ENCODE results near the gene SMYD3. TPM values are rescaled to one million over a fixed set of nuclear protein-coding genes. Genes with fewer than 3 reads are reported as not detected.
A peak's percentile ranks its signal among the peaks of the same experiment; 100 is the strongest.

The SMYD3 gene
- polyA plus RNA-seq, 1 donor from 2014 or later, result 48.6 TPM

DNA sequence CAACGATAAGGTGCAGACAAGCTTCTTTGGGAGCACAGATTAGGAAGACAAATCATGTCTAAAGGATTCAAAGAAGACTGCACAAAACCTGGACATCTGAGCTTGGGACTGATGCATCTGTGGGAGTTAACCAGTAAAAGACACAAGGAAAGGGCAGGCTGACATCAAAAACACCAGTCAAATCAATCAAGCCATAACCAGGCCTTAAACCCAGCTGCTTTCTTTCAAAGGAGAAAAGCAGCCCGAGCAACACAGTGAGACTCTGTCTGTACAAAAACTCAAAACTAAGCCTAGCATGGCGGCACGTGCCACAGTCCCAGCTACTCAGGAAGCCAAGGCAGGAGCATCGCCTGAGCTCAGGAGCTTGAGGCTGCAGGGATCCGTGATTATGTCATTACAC is 411.6 kb downstream of the SMYD3 start:
- H3K27ac ChIP-seq (ENCODE audit: low read length), result peak overlapping the region; percentile 57
- no peaks in the 10 kb centered on the region for H3K9me2 ChIP-seq (ENCODE audit: insufficient read depth, low read length)
- H3K9ac ChIP-seq (ENCODE audit: low read length), result no peak overlapping the region
- H3K27me3 ChIP-seq (ENCODE audit: insufficient read depth, low read depth, low read length), result no peaks in the 10 kb centered on the region
- no peaks in the 10 kb centered on the region for H3K36me3 ChIP-seq (ENCODE audit: insufficient read depth, low read length)
- H3K79me2 ChIP-seq (replicated peaks; ENCODE audit: insufficient read depth, low read length), result no peaks in the 10 kb centered on the region
- TF ChIP-seq, protein P1, sequence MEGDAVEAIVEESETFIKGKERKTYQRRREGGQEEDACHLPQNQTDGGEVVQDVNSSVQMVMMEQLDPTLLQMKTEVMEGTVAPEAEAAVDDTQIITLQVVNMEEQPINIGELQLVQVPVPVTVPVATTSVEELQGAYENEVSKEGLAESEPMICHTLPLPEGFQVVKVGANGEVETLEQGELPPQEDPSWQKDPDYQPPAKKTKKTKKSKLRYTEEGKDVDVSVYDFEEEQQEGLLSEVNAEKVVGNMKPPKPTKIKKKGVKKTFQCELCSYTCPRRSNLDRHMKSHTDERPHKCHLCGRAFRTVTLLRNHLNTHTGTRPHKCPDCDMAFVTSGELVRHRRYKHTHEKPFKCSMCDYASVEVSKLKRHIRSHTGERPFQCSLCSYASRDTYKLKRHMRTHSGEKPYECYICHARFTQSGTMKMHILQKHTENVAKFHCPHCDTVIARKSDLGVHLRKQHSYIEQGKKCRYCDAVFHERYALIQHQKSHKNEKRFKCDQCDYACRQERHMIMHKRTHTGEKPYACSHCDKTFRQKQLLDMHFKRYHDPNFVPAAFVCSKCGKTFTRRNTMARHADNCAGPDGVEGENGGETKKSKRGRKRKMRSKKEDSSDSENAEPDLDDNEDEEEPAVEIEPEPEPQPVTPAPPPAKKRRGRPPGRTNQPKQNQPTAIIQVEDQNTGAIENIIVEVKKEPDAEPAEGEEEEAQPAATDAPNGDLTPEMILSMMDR (IDR thresholded peaks at IDR 0.05; ENCODE audit: poor library complexity, severe bottlenecking), result no peak
- TF ChIP-seq SMC3 (conservative IDR thresholded peaks at IDR 0.05; ENCODE audit: poor library complexity), result no peak
- TF ChIP-seq, protein P2, sequence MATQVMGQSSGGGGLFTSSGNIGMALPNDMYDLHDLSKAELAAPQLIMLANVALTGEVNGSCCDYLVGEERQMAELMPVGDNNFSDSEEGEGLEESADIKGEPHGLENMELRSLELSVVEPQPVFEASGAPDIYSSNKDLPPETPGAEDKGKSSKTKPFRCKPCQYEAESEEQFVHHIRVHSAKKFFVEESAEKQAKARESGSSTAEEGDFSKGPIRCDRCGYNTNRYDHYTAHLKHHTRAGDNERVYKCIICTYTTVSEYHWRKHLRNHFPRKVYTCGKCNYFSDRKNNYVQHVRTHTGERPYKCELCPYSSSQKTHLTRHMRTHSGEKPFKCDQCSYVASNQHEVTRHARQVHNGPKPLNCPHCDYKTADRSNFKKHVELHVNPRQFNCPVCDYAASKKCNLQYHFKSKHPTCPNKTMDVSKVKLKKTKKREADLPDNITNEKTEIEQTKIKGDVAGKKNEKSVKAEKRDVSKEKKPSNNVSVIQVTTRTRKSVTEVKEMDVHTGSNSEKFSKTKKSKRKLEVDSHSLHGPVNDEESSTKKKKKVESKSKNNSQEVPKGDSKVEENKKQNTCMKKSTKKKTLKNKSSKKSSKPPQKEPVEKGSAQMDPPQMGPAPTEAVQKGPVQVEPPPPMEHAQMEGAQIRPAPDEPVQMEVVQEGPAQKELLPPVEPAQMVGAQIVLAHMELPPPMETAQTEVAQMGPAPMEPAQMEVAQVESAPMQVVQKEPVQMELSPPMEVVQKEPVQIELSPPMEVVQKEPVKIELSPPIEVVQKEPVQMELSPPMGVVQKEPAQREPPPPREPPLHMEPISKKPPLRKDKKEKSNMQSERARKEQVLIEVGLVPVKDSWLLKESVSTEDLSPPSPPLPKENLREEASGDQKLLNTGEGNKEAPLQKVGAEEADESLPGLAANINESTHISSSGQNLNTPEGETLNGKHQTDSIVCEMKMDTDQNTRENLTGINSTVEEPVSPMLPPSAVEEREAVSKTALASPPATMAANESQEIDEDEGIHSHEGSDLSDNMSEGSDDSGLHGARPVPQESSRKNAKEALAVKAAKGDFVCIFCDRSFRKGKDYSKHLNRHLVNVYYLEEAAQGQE (IDR thresholded peaks at IDR 0.05; ENCODE audit: borderline replicate concordance), result no peak
- TF ChIP-seq EP300 (conservative IDR thresholded peaks at IDR 0.05; ENCODE audit: poor library complexity, severe bottlenecking), result no peak
- TF ChIP-seq POLR2AphosphoS5 (IDR thresholded peaks at IDR 0.05), result no peak
- no peak for TF ChIP-seq EZH2 (IDR thresholded peaks at IDR 0.05; ENCODE audit: borderline replicate concordance, insufficient read depth, low read length, poor library complexity, severe bottlenecking)
- TF ChIP-seq RAD21 (conservative IDR thresholded peaks at IDR 0.05), result no peak
- TF ChIP-seq TAF1 (IDR thresholded peaks at IDR 0.05; ENCODE audit: low read depth), result no peak
- TF ChIP-seq MXI1 (conservative IDR thresholded peaks at IDR 0.05; ENCODE audit: poor library complexity, severe bottlenecking), result no peak
- no peaks in the 10 kb centered on the region for H3F3A ChIP-seq (ENCODE audit: insufficient read depth, low read length, poor library complexity, severe bottlenecking)
- no peaks in the 10 kb centered on the region for H3K9me3 ChIP-seq (ENCODE audit: low read length)
- no peak overlapping the region for H2AFZ ChIP-seq (ENCODE audit: low read depth, low read length)
- no peaks in the 10 kb centered on the region for H4K20me1 ChIP-seq (ENCODE audit: insufficient read depth)
- H3K4me2 ChIP-seq (ENCODE audit: low read length), result no peak overlapping the region
- no peak overlapping the region for H3K4me3 ChIP-seq (ENCODE audit: low read length)

DNA sequence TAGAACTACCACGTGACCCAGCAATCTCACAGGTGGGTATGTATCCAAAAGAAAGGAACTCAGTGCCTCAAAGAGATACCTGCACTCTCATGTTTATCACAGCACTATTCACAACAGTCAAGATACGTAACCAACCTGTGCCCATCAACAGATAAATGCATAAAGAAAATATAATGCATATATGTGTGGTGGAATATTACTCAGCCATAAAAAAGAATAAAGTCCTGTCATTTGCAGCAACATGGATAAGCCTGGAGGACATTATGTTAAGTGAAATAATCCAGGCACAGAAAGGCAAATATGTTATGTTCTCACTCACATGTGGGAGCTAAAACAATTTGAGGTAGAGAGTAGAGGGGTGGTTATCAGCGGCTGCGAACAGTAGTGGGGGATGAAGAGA is 413.8 kb downstream of the SMYD3 start:
- no peaks in the 10 kb centered on the region for H3K27me3 ChIP-seq (ENCODE audit: insufficient read depth, low read depth, low read length)
- H3K4me3 ChIP-seq (ENCODE audit: low read length), result no peak overlapping the region
- no peaks in the 10 kb centered on the region for H3F3A ChIP-seq (ENCODE audit: insufficient read depth, low read length, poor library complexity, severe bottlenecking)
- no peak overlapping the region for H3K9ac ChIP-seq (ENCODE audit: low read length)
- H3K36me3 ChIP-seq (ENCODE audit: insufficient read depth, low read length), result no peaks in the 10 kb centered on the region
- no peak overlapping the region for H2AFZ ChIP-seq (ENCODE audit: low read depth, low read length)
- no peaks in the 10 kb centered on the region for H3K9me3 ChIP-seq (ENCODE audit: low read length)
- H3K27ac ChIP-seq (ENCODE audit: low read length), result no peak overlapping the region
- H3K79me2 ChIP-seq (replicated peaks; ENCODE audit: insufficient read depth, low read length), result no peaks in the 10 kb centered on the region
- no peaks in the 10 kb centered on the region for H4K20me1 ChIP-seq (ENCODE audit: insufficient read depth)
- no peaks in the 10 kb centered on the region for H3K9me2 ChIP-seq (ENCODE audit: insufficient read depth, low read length)
- TF ChIP-seq, protein P1 (IDR thresholded peaks at IDR 0.05; ENCODE audit: poor library complexity, severe bottlenecking), result no peak
- TF ChIP-seq MXI1 (conservative IDR thresholded peaks at IDR 0.05; ENCODE audit: poor library complexity, severe bottlenecking), result no peak
- no peak for TF ChIP-seq RAD21 (conservative IDR thresholded peaks at IDR 0.05)
- TF ChIP-seq, protein P2 (IDR thresholded peaks at IDR 0.05; ENCODE audit: borderline replicate concordance), result no peak
- no peak for TF ChIP-seq EP300 (conservative IDR thresholded peaks at IDR 0.05; ENCODE audit: poor library complexity, severe bottlenecking)
- no peak for TF ChIP-seq TAF1 (IDR thresholded peaks at IDR 0.05; ENCODE audit: low read depth)
- TF ChIP-seq EZH2 (IDR thresholded peaks at IDR 0.05; ENCODE audit: borderline replicate concordance, insufficient read depth, low read length, poor library complexity, severe bottlenecking), result no peak
- no peak for TF ChIP-seq POLR2AphosphoS5 (IDR thresholded peaks at IDR 0.05)
- TF ChIP-seq SMC3 (conservative IDR thresholded peaks at IDR 0.05; ENCODE audit: poor library complexity), result no peak
- no peak overlapping the region for H3K4me2 ChIP-seq (ENCODE audit: low read length)

Measured in neural cell (in vitro differentiated cells).